GM23338 (cell line): ENCODE measurements around the gene IQGAP2.

Source experiments
- CTCF ChIP-seq, 2 experiments: fragments of 200-600 bp in 1 of 2; sonication (generic) in 1 of 2; conservative IDR thresholded peaks; 2 replicates each; pipeline versions ENCODE4 v1.5.1 to v1.6.1; 2016 to 2017; ENCODE audit warnings: antibody characterized with exemption in 2 of 2, low read depth in 2 of 2, mild to moderate bottlenecking in 2 of 2, moderate library complexity in 1 of 2
- POLR2AphosphoS5 ChIP-seq: IDR thresholded peaks from 2 replicates; pipeline ENCODE4 v1.6.1; 2016; ENCODE audit warnings: antibody characterized with exemption, low read depth

DNA sequence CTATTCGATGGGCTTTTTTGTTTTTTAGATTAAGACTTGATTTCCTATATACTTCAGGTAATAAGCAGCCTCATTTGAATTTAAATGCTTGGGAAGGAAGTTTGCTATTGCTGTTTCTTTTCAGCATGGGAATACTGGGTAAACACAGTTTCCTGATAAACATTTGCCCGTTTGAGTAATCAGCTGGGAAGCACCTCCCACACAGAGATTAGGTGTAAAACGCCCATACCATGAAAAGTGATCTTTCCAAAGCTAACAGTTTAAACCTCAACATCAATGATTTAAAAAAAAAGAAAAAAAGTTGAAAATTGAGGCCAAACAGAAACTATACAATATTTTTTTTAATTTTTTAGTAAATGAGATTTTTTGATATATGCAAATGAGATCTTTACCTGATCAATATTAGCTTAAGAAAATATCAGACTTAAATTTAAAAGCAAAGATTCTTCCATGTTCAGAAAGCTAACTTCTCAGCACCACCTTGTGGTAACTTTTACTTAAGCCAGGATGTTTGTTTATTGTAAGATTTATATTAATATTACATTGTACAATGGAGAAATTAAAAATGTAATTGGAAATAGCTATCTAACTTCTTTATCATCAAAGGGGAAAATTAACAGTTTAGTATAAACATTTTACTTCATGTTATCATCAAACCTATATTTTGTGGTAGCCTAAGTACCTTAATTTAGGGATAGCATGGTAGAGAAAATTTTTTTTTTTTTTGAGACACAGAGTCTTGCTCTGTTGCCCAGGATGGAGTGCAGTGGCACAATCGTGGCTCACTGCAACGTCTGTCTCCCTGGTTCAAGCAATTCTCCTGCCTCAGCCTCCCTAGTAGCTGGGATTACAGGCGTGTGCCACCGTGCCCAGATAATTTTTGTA, 180.3 kb downstream of the IQGAP2 start:
- TF ChIP-seq CTCF (conservative IDR thresholded peaks at IDR 0.05; ENCODE audit: low read depth in 2 of 2) (peak in 1 of 2 experiments; percentile 58; a peak in 3 of 4 replicates), POLR2AphosphoS5 (no peak)
